Activated CD4-positive, alpha-beta T cell treated with anti-CD3 and anti-CD28 coated beads for 24 hours (primary cell): ENCODE measurements around the gene NDUFS7.

ENCODE experiments used
- DNase-seq, 2 donors: peaks; one replicate each; pipeline ENCODE4 v3.0.0-alpha.2; 2020; ENCODE audit warnings: low read depth in 2 of 2

The NDUFS7 gene

DNA sequence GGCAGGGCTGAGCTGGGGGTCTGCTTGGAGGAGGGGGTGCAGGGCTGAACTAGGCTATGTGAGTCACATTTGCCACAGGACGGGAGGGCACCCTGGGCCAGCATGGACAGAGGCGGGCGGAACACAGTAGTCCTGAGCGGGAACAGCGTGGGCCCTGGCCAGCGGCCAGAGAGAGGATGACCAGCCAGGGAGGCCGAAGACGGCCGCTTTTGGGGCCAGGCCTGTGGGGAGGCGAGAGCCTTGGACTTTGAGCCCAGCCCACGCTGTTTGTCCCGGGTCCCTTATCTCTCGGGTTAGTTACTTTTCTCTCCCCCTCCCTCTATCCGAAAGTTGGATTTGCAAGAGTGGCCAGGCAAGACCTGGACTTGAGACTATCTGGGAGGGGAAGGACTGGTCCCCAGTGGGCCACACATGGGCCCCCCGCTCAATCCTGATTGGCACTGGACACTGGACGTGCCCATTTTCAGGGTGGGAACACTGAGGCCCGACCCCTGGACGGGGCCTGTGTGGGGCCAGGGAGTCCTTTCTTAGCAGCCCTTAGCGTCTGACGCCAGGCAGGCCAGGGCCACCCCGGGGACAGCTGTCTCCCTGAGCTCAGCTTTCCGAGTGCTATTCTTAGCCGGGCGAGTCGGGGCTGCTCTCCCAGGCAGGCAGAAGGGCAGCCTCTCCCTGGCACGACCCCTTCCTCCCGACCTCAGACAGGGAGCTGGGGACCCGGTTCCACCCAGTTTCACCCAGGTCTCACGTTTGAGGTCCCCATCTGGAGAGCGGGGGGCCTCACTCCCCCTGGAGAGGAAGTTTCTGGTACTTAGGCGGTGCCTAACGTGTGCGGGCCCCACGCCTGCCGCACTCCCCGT is 16.8 kb downstream of the NDUFS7 start:
- no peak for DNase-seq

DNA sequence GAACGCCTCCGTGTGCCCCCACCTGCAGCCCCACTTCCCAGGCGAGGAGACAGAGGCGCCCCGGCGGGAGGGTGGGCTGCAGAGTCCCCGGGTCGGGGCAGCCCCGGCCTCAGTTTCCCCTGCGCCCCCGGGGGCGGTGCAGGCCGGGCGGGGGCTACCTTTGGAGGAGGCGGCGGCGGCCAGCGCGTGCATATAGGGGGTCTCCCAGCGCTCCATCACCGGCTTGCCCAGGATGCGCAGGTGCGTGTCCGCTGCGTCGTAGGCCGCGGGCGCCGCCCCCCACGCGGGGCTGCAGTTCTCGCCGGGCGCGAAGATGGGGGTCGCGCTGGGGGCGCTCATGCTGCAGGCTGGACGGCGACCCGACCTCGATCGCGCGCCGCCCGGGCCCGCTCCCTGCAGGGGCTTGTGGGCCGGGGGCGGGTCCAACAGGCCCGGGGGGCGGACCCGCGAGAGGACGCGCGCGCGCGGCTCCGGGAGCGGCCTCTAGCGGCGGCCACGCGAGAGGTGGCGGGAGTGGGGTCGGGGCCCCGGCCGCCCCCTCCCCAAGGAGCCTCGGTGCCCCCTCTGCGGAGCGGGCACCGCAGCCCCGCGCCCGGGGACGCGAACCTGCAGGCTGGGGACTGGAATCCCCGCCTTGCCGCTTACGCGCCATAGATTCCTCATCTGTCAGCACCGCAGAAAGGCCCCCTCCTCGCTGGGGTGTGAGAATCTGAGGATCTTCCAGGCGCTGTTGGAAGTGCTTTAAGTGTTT is 17.6 kb downstream of the NDUFS7 start, which contains the start of gene GAMT:
Gene GAMT, minus strand, starts transcription at position 405 of the 751 bp plus-strand sequence. Its CDS starts 66 bp downstream, at position 339.
- peak; percentile 39 to 51 for DNase-seq

DNA sequence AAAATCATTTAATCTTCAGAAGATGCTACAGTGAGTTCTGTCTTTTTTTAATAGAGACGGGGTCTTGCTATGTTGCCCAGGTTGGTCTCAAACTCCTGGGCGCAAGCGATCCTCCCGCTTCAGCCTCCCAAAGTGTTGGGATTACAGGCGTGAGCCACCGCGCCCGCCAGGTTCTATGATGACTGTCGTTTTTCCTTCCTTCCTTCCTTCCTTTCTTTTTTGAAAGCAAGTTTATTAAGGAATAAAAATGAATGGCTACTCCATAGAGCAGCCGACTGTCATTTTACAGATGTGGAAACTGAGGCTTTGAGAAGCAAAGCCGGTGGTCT is 18.1 kb downstream of the NDUFS7 start:
- no peak for DNase-seq

DNA sequence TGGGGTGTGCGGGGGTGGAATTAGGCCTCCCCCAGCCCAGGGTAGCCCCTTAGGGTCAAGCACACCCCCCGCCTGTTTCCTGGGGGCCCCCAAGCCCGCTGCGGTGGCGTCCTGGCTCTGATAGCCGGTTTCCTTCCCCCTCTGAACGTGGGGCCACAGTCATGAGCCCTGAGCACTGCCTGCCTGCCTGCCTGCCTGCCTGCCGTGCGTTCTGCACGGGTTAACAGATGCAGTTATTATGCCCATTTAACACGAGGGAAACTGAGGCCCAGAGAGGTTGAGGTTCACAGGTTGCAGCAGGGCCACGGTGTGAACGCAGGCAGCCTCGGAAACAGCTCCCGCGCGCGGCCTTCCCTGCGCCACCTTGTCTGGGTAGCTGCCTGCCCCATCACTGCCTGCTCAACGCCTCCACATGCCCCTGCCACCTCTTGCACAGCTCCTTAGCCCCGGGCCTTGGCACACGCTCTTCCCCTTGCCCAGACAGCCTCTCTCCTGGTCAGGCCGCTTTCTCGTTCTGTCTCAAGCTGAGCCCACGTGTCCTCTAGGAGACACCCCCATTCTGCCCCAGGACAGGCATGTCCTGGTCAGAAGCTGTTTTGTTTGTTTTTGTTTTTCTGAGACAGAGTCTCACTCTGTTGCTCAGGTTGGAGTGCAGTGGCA is 18.8 kb downstream of the NDUFS7 start:
- DNase-seq: no peak

DNA sequence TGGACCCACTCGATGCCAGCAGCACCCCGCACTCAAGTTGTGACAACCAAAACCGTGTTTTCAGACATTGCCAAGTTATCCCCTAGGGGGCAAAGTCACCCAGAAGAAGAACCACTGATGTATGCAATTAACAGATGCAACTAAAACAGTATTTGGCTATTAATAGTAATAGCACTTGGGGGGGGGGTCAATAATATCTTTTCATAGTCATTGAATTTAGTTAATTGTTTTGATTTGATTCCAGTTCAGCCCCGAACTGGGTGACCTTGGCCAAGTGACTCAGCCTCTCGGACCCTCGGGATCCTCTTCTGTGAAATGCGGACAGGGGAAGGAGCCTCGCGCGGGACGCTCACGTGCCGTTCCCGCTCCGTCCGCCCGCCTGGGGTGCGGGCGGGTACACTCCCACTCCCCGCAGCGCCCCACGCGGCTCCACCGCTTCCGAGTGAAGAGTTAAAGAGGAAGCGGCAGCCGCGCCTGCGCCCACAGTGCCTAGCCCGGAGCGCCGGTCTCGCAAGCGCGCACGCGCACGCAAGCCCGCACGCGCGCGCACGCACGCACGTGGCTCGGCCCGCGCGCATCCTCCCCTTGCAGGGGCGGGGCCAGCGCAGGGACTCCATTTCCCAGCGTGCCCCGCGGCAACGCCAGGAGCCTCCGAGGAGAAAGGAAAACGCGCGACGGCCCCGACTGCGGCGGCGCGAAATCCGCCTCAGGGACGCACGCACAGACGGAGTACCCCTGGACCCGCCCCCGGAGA is 23.2 kb downstream of the NDUFS7 start:
- peak; percentile 98 to 99 for DNase-seq

DNA sequence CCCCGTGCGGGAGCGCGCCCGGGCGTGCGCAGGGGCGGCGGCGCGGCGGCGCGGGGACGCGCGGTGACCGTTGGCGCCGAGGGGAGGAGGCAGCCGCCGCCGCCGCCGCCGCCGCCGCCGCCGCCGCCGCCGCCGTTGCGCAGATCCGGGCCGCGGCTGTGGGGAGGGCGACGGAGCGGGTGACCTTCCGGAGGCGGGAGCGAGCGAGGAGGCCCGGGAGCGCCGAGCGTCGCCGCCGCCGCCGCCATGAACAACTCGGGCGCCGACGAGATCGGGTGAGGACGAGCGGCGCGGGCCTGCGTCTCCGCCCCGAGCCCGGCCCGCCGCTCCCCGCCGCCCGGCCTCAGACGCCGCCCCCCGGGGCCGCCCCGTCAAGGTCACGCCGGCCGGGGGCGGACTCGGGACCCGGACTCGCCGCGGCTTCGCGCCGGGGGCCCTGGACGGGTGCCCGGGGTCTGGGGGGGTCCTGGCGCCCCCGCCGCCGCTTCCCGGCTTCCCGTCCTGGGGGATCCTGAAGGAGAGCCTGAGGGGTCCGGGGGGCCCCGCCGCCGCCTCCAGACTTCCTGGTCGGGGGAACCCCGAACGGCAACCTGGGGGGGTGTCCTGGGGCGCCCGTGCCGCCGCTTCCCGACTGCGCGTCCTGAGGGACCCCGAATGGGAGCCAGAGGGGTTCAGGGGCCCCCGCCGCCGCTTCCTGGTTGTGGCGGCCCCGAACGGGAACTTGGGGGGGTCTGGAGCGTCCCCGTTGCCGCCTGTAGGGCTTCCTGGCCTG is 24.0 kb downstream of the NDUFS7 start, which contains the start of gene DAZAP1:
Gene DAZAP1, plus strand, starts transcription at position 59 of the 772 bp plus-strand sequence. Its CDS starts 188 bp downstream, at position 247.
- no peak for DNase-seq

DNA sequence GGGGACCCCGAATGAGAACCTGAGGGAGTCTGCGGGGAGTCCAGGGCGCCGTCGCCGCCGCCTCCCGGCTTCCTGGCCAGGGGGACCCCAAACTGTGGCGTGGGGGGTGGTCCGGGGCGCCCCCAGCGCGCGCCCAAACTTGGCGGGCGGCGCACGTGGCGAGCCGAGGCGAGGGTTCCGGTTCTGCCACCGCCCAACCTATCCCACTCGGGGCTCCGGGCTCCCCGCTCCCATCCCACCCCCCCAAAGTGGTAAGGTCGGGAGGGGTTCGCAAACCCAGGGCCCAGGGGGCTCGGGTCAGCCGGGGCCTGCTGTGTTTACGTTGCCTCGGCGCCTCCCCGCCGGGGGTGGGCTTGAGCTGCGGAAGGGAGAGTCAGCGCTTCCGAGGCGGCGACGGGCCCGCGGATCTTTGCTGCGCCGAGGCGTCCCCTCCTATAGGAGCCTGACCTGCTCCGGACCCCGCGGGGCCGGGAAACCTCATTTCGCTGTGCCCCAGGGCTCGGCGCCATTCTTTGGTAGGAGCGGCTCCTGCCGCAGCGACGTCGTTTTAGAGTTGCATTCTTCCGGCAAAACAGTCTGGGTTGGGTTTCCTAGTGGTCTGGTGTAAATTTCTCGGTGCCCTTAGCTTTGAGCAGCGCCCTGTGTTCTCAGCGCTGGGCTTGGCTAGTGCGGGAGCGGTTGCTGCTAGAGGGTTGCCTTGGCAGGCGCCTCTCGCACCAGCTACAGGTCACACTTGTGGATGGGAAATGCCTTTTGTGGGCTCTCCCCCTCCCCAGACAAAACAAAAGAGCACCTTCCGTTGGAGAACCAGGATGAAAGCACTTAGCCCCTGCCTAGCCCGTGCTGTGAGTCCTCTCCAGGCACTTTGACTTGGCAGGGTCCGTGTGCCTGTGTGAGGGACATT is 24.8 kb downstream of the NDUFS7 start:
- peak in 1 of 2 donors; percentile 30 for DNase-seq

DNA sequence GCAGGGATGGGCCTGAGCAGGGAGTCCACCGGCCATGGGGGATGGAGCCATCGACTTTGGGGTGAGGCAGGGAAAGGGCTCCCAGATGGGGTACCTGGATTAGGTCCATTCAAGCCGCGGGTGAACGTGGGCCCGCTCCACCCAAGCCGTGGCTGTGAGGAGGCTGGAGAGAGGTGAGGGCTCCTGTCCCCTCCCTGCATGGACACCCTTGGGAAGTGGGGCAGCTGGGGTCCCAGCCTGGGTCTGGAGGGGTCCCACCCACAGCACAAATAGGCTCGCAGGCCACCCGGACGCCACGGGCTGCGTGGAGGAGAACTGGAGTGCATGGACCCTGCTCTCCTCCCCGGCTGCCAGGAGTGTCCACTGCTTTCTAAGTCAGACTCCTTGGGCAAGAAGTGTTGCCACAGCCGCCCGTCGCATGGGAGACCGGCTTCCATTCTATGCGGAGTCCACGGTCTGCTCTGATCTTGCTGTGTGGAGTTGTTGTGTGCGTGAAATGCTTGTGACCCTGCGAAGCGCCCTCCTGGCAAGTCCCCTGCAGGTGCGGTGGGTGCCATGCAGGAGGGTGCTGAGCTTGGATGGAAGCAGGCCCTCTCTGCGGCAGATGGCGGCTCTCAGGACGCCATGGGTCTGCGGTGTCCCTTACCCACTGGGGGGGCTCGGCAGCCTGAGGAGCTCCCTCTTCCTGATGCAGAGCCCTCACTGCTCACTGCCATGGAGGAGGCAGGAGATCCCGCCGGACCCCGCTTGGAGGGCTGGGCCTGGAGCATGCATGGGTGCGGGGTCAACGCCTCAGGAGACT is 25.7 kb downstream of the NDUFS7 start:
- DNase-seq: no peak

DNA sequence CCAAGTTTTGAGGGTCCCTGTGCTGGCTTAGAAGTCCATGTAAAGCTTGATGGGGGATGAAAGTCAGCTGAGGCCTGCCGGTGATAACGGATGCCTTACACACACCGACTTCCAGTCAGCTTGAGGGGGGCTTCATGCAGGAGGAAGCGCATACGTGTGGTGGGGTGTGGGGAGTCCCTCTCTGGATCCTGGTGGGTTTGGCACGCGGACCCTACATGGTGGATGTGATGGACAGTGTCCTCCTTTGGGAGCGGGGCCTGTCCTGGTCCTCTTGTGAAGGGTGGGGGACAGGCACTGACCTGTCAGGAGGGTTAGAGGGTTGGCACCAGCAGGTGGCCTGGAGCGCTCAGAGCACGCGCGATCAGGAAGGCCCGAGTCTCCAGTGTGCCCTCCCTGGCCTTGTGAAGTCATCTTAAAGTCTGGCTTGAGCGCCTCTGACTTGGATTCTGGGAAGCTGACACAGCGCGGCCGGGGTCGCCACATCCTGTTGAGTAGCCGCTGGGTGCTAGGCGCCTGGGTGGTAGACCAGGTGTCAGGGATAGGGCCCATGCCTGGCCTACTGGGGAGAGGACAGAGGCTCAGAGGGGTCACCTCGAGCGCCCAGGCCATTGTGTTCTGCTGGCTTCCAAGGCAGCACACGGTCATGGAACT is 26.6 kb downstream of the NDUFS7 start:
- no peak for DNase-seq

DNA sequence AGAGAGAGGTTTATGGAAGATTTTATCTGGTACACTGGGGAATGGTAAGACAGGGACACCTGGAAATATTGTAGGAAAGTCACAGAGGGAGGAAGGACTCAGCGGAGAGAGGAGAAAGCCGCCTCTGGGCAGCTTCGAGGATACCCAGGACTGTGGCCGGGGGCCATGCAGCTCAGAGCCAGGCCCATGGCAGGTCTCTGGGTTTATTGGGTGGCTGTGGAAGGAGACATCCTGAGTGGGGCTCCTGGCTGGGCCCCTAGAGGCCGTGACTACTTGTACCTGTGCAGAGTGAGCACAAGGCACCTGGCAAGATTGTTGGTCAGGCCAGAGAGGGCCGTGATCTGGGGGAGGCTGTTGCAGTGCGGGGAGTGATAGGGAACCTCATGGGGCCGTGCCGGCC is 27.1 kb downstream of the NDUFS7 start:
- DNase-seq: no peak

DNA sequence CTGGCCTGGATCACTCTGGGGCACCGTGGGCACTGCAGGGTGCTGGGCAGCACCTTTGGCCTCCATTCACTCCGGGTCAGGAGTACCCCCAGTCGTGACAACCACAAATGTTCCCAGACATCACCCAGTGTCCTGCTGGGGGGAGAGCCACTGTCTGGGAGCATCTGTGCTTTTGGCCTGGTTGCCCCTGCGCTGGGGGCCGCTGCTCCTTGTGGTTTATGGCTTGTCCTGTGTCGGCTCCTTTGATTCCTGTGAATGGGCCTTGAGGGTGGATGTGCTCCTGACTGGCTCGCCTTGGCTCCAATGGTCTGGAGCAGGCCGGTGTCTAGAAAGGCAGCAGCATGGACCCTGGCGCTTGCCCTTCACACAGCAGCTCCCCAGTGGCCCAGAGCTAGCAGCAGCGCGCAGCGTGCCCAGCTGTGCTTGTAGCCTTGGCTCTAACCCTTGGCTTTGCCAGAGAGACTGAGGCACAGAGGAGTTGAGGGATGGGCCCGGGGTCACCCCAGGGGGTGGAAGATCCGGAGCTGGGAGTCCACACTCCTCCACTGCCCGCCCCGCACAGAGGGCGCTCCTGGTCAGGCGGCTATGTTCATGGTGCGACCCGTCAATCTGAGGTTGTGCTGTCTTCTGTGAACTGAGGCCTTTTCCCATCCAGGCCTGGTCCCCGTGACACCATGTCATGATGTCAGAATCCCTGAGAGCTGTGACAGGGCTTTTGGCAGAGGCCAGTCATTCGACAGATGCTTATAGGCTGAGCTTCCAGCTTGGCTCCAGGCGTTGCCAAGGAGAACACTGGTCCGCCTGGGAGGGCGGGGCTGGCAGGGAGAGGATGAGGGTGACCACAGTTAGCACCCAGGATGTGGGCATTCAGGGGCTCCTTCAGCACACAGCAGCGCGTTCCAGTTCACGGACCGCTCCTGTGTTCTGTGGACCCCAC is 27.8 kb downstream of the NDUFS7 start:
- DNase-seq: no peak

DNA sequence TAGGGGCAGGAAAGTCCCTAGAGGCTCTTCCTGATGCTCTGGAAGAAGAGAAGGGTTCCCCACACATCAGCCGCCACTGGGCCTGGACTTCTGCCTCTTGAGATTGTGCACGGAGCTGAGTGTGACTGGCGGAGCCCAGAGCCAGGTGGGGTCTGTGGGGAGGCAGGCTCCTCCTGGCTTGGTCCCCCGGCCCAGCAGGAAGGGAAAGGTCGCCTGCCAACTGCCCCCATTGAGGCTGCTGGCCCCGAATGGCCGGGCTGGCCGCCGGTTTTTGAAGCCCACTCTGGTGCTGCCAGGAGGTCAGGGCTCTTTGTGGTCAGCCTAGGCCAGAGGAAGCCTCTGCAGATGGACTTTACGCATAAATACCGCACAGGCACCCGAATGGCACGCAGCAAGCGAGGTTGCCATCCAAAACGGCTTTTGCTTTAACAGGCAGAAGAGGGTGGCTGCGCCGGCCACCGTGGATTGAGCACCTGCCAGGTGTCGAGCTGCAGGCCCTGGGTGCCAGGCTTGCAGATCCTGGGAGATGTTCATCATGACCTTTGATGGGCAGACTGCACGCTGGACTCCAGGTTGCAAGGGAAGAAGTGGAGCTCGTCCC is 28.7 kb downstream of the NDUFS7 start:
- no peak for DNase-seq

DNA sequence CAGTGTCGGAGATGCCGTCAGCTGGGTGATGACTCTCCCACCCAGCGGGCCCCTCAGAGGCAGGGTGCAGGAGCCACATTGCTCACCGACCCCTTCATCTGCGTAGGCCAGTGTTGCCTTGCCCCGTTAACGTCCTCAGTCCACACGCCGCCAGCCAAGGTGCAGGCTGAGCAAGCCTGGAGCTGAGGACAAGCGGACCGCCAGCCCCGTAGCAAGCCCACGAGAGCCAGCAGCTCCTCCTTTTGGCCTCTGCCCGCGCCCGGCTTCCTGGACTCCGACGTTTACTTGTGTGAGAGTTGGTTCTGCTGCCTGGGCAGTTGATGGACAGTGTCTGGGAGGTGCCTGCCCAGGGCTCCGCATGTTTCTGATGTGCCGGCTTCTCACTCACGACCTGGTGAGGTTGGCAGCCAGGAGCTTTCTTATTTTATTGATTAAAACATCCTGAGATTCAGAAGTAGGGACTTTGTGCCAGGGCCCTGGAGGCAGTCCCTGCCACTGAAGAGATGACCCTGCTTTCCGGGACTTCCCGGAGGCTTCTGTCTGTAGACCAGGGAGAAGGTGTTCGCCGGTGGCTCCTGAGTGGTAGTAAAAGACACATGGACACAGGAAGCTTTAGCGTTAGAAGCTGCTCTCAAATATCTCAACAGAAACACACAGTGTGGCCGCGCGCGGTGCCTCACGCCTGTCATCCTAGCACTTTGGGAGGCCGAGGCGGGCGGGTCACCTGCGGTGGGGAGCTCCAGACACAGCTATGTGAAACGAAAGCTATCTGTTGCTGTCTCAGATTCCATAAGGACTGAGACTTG is 29.5 kb downstream of the NDUFS7 start:
- DNase-seq: no peak

DNA sequence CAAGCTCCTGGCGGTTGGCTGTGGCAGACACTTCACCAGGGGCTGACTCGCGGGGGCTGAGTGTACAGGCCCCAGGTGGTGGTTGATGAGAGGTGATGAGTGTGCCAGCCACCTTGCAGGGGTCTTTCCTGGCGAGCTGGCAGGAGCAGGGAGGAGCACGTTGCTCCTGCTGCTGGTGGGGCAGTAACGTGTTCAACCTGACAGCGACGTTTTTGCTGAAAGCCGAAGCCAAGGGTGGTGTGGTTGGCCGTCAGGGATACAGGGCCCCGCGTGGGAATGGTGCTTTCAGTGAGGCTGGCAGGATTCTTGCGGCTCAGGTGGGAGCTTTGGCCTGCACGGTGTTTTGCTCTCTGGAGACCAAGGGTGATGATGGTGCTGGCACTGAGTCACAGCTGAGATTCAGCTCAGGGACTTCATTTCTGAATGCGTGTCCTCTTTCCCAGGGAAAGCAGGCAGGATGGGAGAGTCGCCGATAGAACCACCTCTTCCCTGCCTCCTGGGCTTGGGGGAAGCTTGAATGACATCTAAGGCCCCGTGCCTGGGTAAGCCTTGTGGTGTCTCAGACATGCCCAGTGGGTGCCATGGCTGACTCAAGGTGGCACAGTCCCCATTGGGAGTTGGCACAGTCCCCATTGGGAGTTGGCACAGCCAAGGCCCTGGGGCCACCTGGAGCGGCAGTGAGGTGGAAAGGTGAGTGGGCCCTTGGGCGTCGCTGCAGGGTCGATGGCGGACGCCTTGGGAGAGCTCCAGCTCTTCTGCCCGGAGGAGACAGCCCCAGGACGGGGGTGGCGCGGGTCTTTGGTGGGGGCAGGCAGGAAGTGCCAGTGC is 32.5 kb downstream of the NDUFS7 start:
- DNase-seq: no peak

DNA sequence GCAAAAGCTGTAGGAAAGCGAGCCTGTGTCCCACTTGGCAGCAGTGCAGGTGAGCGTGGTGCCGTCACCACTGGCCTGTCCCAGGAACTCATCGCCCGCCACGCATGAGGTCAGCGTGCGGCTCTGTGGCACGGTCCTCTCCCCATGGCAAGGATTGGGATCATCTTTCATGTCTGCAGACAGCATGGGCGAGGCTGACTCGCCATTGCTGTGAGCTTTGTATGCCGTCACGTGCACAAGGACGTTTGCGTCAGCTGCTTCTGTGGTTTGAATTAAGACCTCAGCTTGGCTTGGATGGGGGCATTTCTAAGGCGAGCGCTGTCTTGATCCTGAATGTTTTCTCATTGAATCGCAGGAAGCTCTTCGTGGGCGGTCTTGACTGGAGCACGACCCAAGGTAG is 33.4 kb downstream of the NDUFS7 start:
- DNase-seq: no peak
